Rectal smooth muscle tissue (tissue), 1 donor: ENCODE data around the gene OAS1.
A peak's percentile ranks its signal among the peaks of the same experiment; 100 is the strongest.

ENCODE experiments used
- H3K27ac ChIP-seq: one replicate; pipeline ENCODE4 v1.7.0; 2013; ENCODE audit warnings: low read depth, low read length, inconsistent platforms
- H3K27me3 ChIP-seq: one replicate; pipeline ENCODE4 v1.7.0; 2013; ENCODE audit warnings: low read length; ENCODE audit not compliant: control insufficient read depth, insufficient read depth
- H3K36me3 ChIP-seq: one replicate; pipeline ENCODE4 v1.7.0; 2013; ENCODE audit warnings: low read length; ENCODE audit not compliant: control insufficient read depth, insufficient read depth
- H3K4me1 ChIP-seq: one replicate; pipeline ENCODE4 v1.7.0; 2013; ENCODE audit warnings: low read length; ENCODE audit not compliant: control insufficient read depth, insufficient read depth
- H3K4me3 ChIP-seq: one replicate; pipeline ENCODE4 v1.7.0; 2013; ENCODE audit warnings: low read length
- H3K9ac ChIP-seq: one replicate; pipeline ENCODE4 v1.7.0; 2013; ENCODE audit warnings: low read length

The OAS1 gene

DNA sequence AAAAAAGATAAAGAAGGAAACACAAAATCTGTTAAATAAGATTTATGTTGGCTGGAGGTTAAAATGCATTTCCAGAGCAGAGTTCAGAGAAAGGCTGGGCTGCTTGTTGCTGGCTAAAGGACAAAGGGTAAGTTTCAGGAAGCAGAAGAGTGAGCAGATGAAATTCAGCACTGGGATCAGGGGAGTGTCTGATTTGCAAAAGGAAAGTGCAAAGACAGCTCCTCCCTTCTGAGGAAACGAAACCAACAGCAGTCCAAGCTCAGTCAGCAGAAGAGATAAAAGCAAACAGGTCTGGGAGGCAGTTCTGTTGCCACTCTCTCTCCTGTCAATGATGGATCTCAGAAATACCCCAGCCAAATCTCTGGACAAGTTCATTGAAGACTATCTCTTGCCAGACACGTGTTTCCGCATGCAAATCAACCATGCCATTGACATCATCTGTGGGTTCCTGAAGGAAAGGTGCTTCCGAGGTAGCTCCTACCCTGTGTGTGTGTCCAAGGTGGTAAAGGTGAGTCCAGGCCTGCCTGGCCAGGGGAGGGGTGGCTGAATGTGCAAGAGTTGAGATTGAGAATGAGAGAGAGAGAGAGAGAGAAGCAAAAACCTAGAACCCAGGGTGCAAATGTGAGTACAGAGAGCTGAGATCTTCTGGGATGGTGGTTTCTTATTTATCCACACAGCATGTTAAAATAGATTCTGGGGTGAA is at the start of gene OAS1:
Gene OAS1 (plus strand): TSS at position 251 of the 703 bp plus-strand sequence. CDS start 78 bp downstream, at position 329.
- peak within 1 kb of the TSS; percentile 91 for H3K4me3 ChIP-seq
- H3K36me3 ChIP-seq, result peaks cover 5% of the 10 kb centered on the region
- H3K9ac ChIP-seq, result peak within 1 kb of the TSS; percentile 86
- H3K27ac ChIP-seq, result peak within 1 kb of the TSS; percentile 67
- no peaks in the 10 kb centered on the region for H3K27me3 ChIP-seq
- H3K4me1 ChIP-seq, result peaks cover 6% of the 10 kb centered on the region

- Histone ChIP-seq H3K27ac (no peak overlapping the region), H3K9ac (no peak overlapping the region), H3K36me3 (no peaks in the 10 kb centered on the region), H3K27me3 (no peaks in the 10 kb centered on the region), H3K4me1 (no peaks in the 10 kb centered on the region), H3K4me3 (no peak overlapping the region)
These were observed 47.5 kb upstream of the OAS1 start for GRCh38 chr12:112859291-112859690.

- no peaks in the 10 kb centered on the region for H3K27me3 ChIP-seq
- no peak overlapping the region for H3K4me3 ChIP-seq
- H3K9ac ChIP-seq, result no peak overlapping the region
- no peak overlapping the region for H3K27ac ChIP-seq
- no peaks in the 10 kb centered on the region for H3K4me1 ChIP-seq
- H3K36me3 ChIP-seq, result no peaks in the 10 kb centered on the region
These were observed 46.6 kb upstream of the OAS1 start for GRCh38 chr12:112860181-112860580.

DNA sequence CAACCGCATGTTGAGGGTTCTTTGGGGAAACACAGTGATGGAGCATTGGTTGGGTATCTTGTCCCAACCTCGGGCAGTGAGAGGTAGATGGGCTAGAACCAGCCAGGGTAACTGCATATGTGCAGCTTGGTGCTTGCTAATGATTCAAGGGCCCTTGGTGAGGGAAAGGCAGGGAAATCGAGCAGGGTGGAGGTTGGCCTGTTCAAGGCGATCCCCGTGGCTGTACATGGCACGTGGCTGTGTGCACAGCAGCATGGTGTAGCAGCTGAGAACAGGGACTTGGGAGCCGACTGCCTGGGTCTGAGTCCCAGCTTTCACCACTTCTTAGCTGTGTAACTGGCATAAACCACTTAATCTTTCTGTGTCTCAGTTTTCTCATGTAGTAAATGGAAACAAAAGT is 45.5 kb upstream of the OAS1 start:
- H3K27me3 ChIP-seq, result no peaks in the 10 kb centered on the region

GRCh38 chr12:112862636-112863290 is 44.0 kb upstream of the OAS1 start:
- H3K27me3 ChIP-seq, result no peaks in the 10 kb centered on the region
- H3K27ac ChIP-seq, result no peak overlapping the region
- H3K9ac ChIP-seq, result no peak overlapping the region
- H3K36me3 ChIP-seq, result no peaks in the 10 kb centered on the region
- no peak overlapping the region for H3K4me3 ChIP-seq
- no peaks in the 10 kb centered on the region for H3K4me1 ChIP-seq

More for the DNA sequence above, 45.5 kb upstream of the OAS1 start:
- Histone ChIP-seq H3K4me1 (no peaks in the 10 kb centered on the region), H3K9ac (no peak overlapping the region), H3K36me3 (no peaks in the 10 kb centered on the region), H3K27ac (no peak overlapping the region), H3K4me3 (no peak overlapping the region)

- Histone ChIP-seq H3K4me1 (no peaks in the 10 kb centered on the region), H3K9ac (no peak overlapping the region), H3K36me3 (no peaks in the 10 kb centered on the region), H3K4me3 (no peak overlapping the region), H3K27me3 (no peaks in the 10 kb centered on the region), H3K27ac (no peak overlapping the region)
These were observed 38.2 kb upstream of the OAS1 start for GRCh38 chr12:112868459-112869041.

DNA sequence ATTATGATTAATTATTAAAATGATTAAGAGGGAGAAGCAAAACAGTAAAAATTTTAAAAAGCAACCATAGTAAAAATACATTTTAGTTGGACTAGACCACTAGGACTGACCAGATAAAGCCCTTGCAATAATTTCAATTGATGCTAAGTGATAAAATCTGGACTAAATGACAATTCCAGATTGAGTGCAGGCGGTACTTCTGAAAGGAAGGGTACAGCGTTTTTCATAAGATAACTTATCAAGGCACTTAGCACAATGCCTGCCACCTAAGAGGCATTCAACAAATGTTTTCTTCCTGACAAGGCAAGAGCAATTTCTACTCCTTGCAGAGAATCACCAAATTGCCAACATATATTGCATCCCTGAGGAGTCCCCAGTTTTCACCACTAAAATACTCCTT is 37.7 kb upstream of the OAS1 start:
- Histone ChIP-seq H3K36me3 (no peaks in the 10 kb centered on the region), H3K27ac (no peak overlapping the region), H3K4me1 (no peaks in the 10 kb centered on the region), H3K27me3 (no peaks in the 10 kb centered on the region), H3K9ac (no peak overlapping the region), H3K4me3 (no peak overlapping the region)

DNA sequence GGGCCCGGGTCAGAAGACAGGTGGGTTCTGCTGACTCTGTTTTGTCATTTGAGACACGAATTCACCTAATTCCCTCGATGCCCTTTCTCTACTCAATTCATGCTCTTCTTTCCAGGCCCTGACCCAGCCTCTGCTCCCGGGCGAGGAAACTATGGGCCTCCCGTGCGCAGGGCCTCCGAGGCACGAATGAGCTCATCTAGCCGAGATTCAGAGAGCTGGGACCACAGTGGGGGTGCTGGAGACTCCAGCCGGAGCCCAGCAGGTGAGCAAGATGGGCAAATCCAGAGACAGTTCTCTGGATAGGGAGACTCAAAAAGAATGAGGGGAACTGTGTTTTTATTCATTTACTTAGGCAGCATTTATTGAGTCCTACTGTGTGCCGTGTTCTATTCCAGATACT is 37.0 kb upstream of the OAS1 start:
- Histone ChIP-seq H3K36me3 (no peaks in the 10 kb centered on the region), H3K27me3 (no peaks in the 10 kb centered on the region), H3K27ac (no peak overlapping the region), H3K4me1 (no peaks in the 10 kb centered on the region), H3K4me3 (no peak overlapping the region), H3K9ac (no peak overlapping the region)

GRCh38 chr12:112870267-112870980 is 36.3 kb upstream of the OAS1 start:
- Histone ChIP-seq H3K4me1 (no peaks in the 10 kb centered on the region), H3K27me3 (no peaks in the 10 kb centered on the region), H3K9ac (no peak overlapping the region), H3K36me3 (no peaks in the 10 kb centered on the region), H3K4me3 (no peak overlapping the region), H3K27ac (no peak overlapping the region)

GRCh38 chr12:112875608-112876007 is 31.2 kb upstream of the OAS1 start:
- no peaks in the 10 kb centered on the region for H3K36me3 ChIP-seq
- peaks cover 3% of the 10 kb centered on the region for H3K27me3 ChIP-seq
- no peak overlapping the region for H3K4me3 ChIP-seq
- no peak overlapping the region for H3K27ac ChIP-seq
- H3K9ac ChIP-seq, result no peak overlapping the region
- H3K4me1 ChIP-seq, result no peaks in the 10 kb centered on the region

GRCh38 chr12:112876506-112876905 is 30.3 kb upstream of the OAS1 start:
- Histone ChIP-seq H3K27ac (no peak overlapping the region), H3K27me3 (peaks cover 3% of the 10 kb centered on the region), H3K4me1 (no peaks in the 10 kb centered on the region), H3K9ac (no peak overlapping the region), H3K36me3 (no peaks in the 10 kb centered on the region), H3K4me3 (no peak overlapping the region)

GRCh38 chr12:112877006-112877405 is 29.8 kb upstream of the OAS1 start:
- no peak overlapping the region for H3K27ac ChIP-seq
- H3K9ac ChIP-seq, result no peak overlapping the region
- no peaks in the 10 kb centered on the region for H3K36me3 ChIP-seq
- no peak overlapping the region for H3K4me3 ChIP-seq
- peaks cover 3% of the 10 kb centered on the region for H3K27me3 ChIP-seq
- no peaks in the 10 kb centered on the region for H3K4me1 ChIP-seq
